Smooth muscle cell of the pulmonary artery (primary cell): ENCODE measurements around the gene HSPA1B. TPM values are rescaled to one million over a fixed set of nuclear protein-coding genes. Genes with fewer than 3 reads are reported as not detected.

ENCODE experiments used
- total RNA-seq: library from RNA; depleted of rRNA; stranded (reverse); fragments of >200 nt; gene quantifications from 2 replicates; pipeline ENCODE4 v1.2.3, GENCODE V29; 2014

The HSPA1B gene
- total RNA-seq, result 113 and 154 TPM in 2 replicates

GRCh38 chr6:31827286-31828079, at the start of gene HSPA1B:
Gene HSPA1B (plus strand): TSS chr6:31827738. CDS start chr6:31827951, 213 bp downstream.

GRCh38 chr6:31795616-31796298, 31.8 kb upstream of the HSPA1B start, which contains the start of gene VARS1:
Gene VARS1 (minus strand): TSS chr6:31795752. CDS start chr6:31795217, 535 bp downstream.

GRCh38 chr6:31806470-31807272, 20.9 kb upstream of the HSPA1B start, which contains the start of gene LSM2:
Gene LSM2 (minus strand): TSS chr6:31806966. CDS start chr6:31806757, 209 bp downstream.

GRCh38 chr6:31815025-31815838, 12.3 kb upstream of the HSPA1B start, which contains the start of the genes HSPA1A and HSPA1L:
Gene HSPA1A (plus strand): TSS chr6:31815543. CDS start chr6:31815757, 214 bp downstream.
Gene HSPA1L (minus strand): TSS chr6:31815283. CDS start chr6:31811972, 3,311 bp downstream.

GRCh38 chr6:31862344-31863235, 35.1 kb downstream of the HSPA1B start, which contains the start of gene NEU1:
Gene NEU1 (minus strand): TSS chr6:31862821. CDS start chr6:31862776, 45 bp downstream.

GRCh38 chr6:31878726-31879125, 51.2 kb downstream of the HSPA1B start, which contains the start of gene SLC44A4:
Gene SLC44A4 (minus strand): TSS chr6:31878997. CDS start chr6:31878980, 17 bp downstream.

Other genes with a start within 250 kb of the HSPA1B start
- gene LTB, start 245.3 kb upstream of the HSPA1B start, total RNA-seq, result not detected in 2 replicates
- 0.23 TPM in 1 of 2 replicates, not detected in the other for gene LST1, start 241.5 kb upstream of the HSPA1B start, total RNA-seq
- not detected in 2 replicates for gene NCR3, start 234.7 kb upstream of the HSPA1B start, total RNA-seq
- gene AIF1, start 212.5 kb upstream of the HSPA1B start, total RNA-seq, result not detected in 2 replicates
- gene PRRC2A, start 207.0 kb upstream of the HSPA1B start, total RNA-seq, result 61.8 and 76.9 TPM in 2 replicates
- gene BAG6, start 175.1 kb upstream of the HSPA1B start, total RNA-seq, result 194 and 208 TPM in 2 replicates
- gene APOM, start 171.8 kb upstream of the HSPA1B start, total RNA-seq, result 1.0 and 1.6 TPM in 2 replicates
- gene C6orf47, start 167.0 kb upstream of the HSPA1B start, total RNA-seq, result 20.9 and 23.3 TPM in 2 replicates
- gene GPANK1, start 162.7 kb upstream of the HSPA1B start, total RNA-seq, result 9.7 and 14.1 TPM in 2 replicates
- 75.1 and 82.0 TPM in 2 replicates for gene CSNK2B, start 161.7 kb upstream of the HSPA1B start, total RNA-seq
- gene LY6G5B, start 157.8 kb upstream of the HSPA1B start, total RNA-seq, result 1.9 and 4.0 TPM in 2 replicates
- 0.26 and 0.85 TPM in 2 replicates for gene LY6G5C, start 146.7 kb upstream of the HSPA1B start, total RNA-seq
- gene ABHD16A, start 124.4 kb upstream of the HSPA1B start, total RNA-seq, result 47.6 and 50.4 TPM in 2 replicates
- not detected in 2 replicates for gene LY6G6F, start 120.9 kb upstream of the HSPA1B start, total RNA-seq
- gene LY6G6D, start 112.4 kb upstream of the HSPA1B start, total RNA-seq, result not detected in 2 replicates
- not detected in 2 replicates for gene LY6G6C, start 106.0 kb upstream of the HSPA1B start, total RNA-seq
- gene MPIG6B, start 104.4 kb upstream of the HSPA1B start, total RNA-seq, result not detected in 2 replicates
- 66.1 and 86.1 TPM in 2 replicates for gene DDAH2, start 98.4 kb upstream of the HSPA1B start, total RNA-seq
- gene CLIC1, start 91.2 kb upstream of the HSPA1B start, total RNA-seq, result 417 and 463 TPM in 2 replicates
- gene MSH5, start 87.7 kb upstream of the HSPA1B start, total RNA-seq, result 3.8 and 6.6 TPM in 2 replicates
- 0.78 and 0.79 TPM in 2 replicates for gene SAPCD1, start 65.1 kb upstream of the HSPA1B start, total RNA-seq
- 0.26 and 0.46 TPM in 2 replicates for gene VWA7, start 50.4 kb upstream of the HSPA1B start, total RNA-seq
- gene VARS1, start 32.0 kb upstream of the HSPA1B start, total RNA-seq, result 50.8 and 109 TPM in 2 replicates
- gene LSM2, start 20.8 kb upstream of the HSPA1B start, total RNA-seq, result 16.7 and 16.9 TPM in 2 replicates
- 1.9 and 2.2 TPM in 2 replicates for gene HSPA1L, start 12.5 kb upstream of the HSPA1B start, total RNA-seq
- 133 and 166 TPM in 2 replicates for gene HSPA1A, start 12.2 kb upstream of the HSPA1B start, total RNA-seq
- gene NEU1, start 35.1 kb downstream of the HSPA1B start, total RNA-seq, result 75.7 and 102 TPM in 2 replicates
- gene SLC44A4, start 51.3 kb downstream of the HSPA1B start, total RNA-seq, result 0.20 TPM in 1 of 2 replicates, not detected in the other
- gene EHMT2, start 70.0 kb downstream of the HSPA1B start, total RNA-seq, result 57.3 and 69.7 TPM in 2 replicates
- 7.6 and 9.8 TPM in 2 replicates for gene ZBTB12, start 74.3 kb downstream of the HSPA1B start, total RNA-seq
- gene C2, start 100.0 kb downstream of the HSPA1B start, total RNA-seq, result 1.7 and 4.7 TPM in 2 replicates
- 49.7 and 81.0 TPM in 2 replicates for gene CFB, start 118.4 kb downstream of the HSPA1B start, total RNA-seq
- 78.7 and 86.4 TPM in 2 replicates for gene NELFE, start 131.2 kb downstream of the HSPA1B start, total RNA-seq
- 66.7 and 73.4 TPM in 2 replicates for gene SKIC2, start 131.4 kb downstream of the HSPA1B start, total RNA-seq
- 10.8 and 15.1 TPM in 2 replicates for gene DXO, start 144.4 kb downstream of the HSPA1B start, total RNA-seq
- 9.4 and 12.3 TPM in 2 replicates for gene C4A, start 154.3 kb downstream of the HSPA1B start, total RNA-seq
- 8.4 and 12.6 TPM in 2 replicates for gene C4B, start 187.1 kb downstream of the HSPA1B start, total RNA-seq
- gene CYP21A2, start 210.7 kb downstream of the HSPA1B start, total RNA-seq, result 0.20 and 0.26 TPM in 2 replicates